Endothelial cell of umbilical vein (primary cell): ENCODE measurements around the gene RNPEPL1.

ENCODE experiments used
- EZH2 ChIP-seq: IDR thresholded peaks from 2 replicates; pipeline ENCODE4 v1.6.1; 2012; ENCODE audit warnings: borderline replicate concordance, low read depth, mild to moderate bottlenecking, moderate library complexity, low read length, inconsistent platforms; ENCODE audit not compliant: severe bottlenecking
- TF ChIP-seq, protein P1 (sequence below), 2 donors: IDR thresholded peaks; 1 replicate in 1 of 2; 2 replicates in 1 of 2; pipeline ENCODE4 v1.5.1; 2011; ENCODE audit warnings: low read length in 2 of 2, mild to moderate bottlenecking in 2 of 2, moderate library complexity in 2 of 2, control low read depth in 1 of 2, inconsistent platforms in 1 of 2, low read depth in 1 of 2; ENCODE audit not compliant: insufficient read depth in 1 of 2; ENCODE audit errors: extremely low read depth in 1 of 2

- TF ChIP-seq, protein P1, sequence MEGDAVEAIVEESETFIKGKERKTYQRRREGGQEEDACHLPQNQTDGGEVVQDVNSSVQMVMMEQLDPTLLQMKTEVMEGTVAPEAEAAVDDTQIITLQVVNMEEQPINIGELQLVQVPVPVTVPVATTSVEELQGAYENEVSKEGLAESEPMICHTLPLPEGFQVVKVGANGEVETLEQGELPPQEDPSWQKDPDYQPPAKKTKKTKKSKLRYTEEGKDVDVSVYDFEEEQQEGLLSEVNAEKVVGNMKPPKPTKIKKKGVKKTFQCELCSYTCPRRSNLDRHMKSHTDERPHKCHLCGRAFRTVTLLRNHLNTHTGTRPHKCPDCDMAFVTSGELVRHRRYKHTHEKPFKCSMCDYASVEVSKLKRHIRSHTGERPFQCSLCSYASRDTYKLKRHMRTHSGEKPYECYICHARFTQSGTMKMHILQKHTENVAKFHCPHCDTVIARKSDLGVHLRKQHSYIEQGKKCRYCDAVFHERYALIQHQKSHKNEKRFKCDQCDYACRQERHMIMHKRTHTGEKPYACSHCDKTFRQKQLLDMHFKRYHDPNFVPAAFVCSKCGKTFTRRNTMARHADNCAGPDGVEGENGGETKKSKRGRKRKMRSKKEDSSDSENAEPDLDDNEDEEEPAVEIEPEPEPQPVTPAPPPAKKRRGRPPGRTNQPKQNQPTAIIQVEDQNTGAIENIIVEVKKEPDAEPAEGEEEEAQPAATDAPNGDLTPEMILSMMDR (IDR thresholded peaks at IDR 0.05; ENCODE audit: extremely low read depth in 1 of 2, insufficient read depth in 1 of 2, low read depth in 1 of 2, low read length in 2 of 2): no peak
- no peak for TF ChIP-seq EZH2
Observed at GRCh38 chr2:240628808-240629618, 60.7 kb downstream of the RNPEPL1 start.
